Osteoblast (primary cell): ENCODE measurements around the gene HOXA11. TPM values are rescaled to one million over a fixed set of nuclear protein-coding genes. Genes with fewer than 3 reads are reported as not detected.

Source experiments
- DNase-seq: peaks from one replicate; pipeline ENCODE4 v3.0.0; 2011; ENCODE audit warnings: low spot score, mixed read lengths; ENCODE audit not compliant: insufficient read length; ENCODE audit errors: missing footprints
- H2AFZ ChIP-seq: 2 replicates; pipeline ENCODE4 v1.6.0; 2011; ENCODE audit warnings: mild to moderate bottlenecking, low read length
- H3K27ac ChIP-seq: 2 replicates; pipeline ENCODE4 v1.5.1; 2011; ENCODE audit warnings: mild to moderate bottlenecking, low read depth, low read length, moderate library complexity
- H3K27me3 ChIP-seq: 2 replicates; pipeline ENCODE4 v1.6.0; 2012; ENCODE audit warnings: mild to moderate bottlenecking, control low read depth, inconsistent platforms, low read length, moderate library complexity; ENCODE audit not compliant: insufficient read depth
- H3K36me3 ChIP-seq: 2 replicates; pipeline ENCODE4 v1.5.1; 2011; ENCODE audit warnings: mild to moderate bottlenecking, low read length, control low read depth, moderate library complexity; ENCODE audit not compliant: insufficient read depth
- H3K4me1 ChIP-seq: 2 replicates; pipeline ENCODE4 v1.5.1; 2011; ENCODE audit warnings: mild to moderate bottlenecking, low read length, control low read depth, moderate library complexity; ENCODE audit not compliant: insufficient read depth
- H3K4me2 ChIP-seq: 2 replicates; pipeline ENCODE4 v1.6.0; 2011; ENCODE audit warnings: mild to moderate bottlenecking, low read length; ENCODE audit not compliant: insufficient read depth
- H3K4me3 ChIP-seq: fragments of 200-600 bp; sonication (generic); 3 replicates; pipeline ENCODE4 v1.5.1; 2012; ENCODE audit warnings: mild to moderate bottlenecking, low read length, inconsistent platforms; ENCODE audit not compliant: insufficient read depth
- H3K79me2 ChIP-seq: 2 replicates; pipeline ENCODE4 v1.6.0; 2012; ENCODE audit warnings: mild to moderate bottlenecking, low read length, control low read depth, inconsistent platforms; ENCODE audit not compliant: insufficient read depth
- H3K9me3 ChIP-seq: 2 replicates; pipeline ENCODE4 v1.5.1; 2011; ENCODE audit warnings: low read depth, low read length, control low read depth
- H4K20me1 ChIP-seq: 2 replicates; pipeline ENCODE4 v1.6.0; 2012; ENCODE audit warnings: mild to moderate bottlenecking, low read length, control low read depth; ENCODE audit not compliant: insufficient read depth
- total RNA-seq: library from RNA; depleted of rRNA; stranded (reverse); fragments of >200 nt; gene quantifications from 2 replicates; pipeline ENCODE4 v1.2.3, GENCODE V29; 2012
- TF ChIP-seq, protein P1 (sequence below): IDR thresholded peaks from 2 replicates; pipeline ENCODE4 v1.5.1; 2011; ENCODE audit warnings: mild to moderate bottlenecking, low read depth, low read length, moderate library complexity; ENCODE audit errors: extremely low read depth

The HOXA11 gene
- total RNA-seq, 1 donor, result 15.2 TPM

GRCh38 chr7:27197137-27198042 lies 12.4 kb upstream of the HOXA11 start:
- Histone ChIP-seq H3K27me3 (peaks cover 14% of the 10 kb centered on the region), H3K4me1 (peaks cover 38% of the 10 kb centered on the region), H3K27ac (peak overlapping the region; percentile 27), H3K4me3 (peak overlapping the region; percentile 80), H3K36me3 (no peaks in the 10 kb centered on the region), H4K20me1 (peaks cover 13% of the 10 kb centered on the region), H3K79me2 (peaks cover 78% of the 10 kb centered on the region), H3K4me2 (peak overlapping the region; percentile 96), H2AFZ (peak overlapping the region; percentile 2), H3K9me3 (no peaks in the 10 kb centered on the region)
- DNase-seq, result no peak
- TF ChIP-seq, protein P1, sequence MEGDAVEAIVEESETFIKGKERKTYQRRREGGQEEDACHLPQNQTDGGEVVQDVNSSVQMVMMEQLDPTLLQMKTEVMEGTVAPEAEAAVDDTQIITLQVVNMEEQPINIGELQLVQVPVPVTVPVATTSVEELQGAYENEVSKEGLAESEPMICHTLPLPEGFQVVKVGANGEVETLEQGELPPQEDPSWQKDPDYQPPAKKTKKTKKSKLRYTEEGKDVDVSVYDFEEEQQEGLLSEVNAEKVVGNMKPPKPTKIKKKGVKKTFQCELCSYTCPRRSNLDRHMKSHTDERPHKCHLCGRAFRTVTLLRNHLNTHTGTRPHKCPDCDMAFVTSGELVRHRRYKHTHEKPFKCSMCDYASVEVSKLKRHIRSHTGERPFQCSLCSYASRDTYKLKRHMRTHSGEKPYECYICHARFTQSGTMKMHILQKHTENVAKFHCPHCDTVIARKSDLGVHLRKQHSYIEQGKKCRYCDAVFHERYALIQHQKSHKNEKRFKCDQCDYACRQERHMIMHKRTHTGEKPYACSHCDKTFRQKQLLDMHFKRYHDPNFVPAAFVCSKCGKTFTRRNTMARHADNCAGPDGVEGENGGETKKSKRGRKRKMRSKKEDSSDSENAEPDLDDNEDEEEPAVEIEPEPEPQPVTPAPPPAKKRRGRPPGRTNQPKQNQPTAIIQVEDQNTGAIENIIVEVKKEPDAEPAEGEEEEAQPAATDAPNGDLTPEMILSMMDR, result no peak

DNA sequence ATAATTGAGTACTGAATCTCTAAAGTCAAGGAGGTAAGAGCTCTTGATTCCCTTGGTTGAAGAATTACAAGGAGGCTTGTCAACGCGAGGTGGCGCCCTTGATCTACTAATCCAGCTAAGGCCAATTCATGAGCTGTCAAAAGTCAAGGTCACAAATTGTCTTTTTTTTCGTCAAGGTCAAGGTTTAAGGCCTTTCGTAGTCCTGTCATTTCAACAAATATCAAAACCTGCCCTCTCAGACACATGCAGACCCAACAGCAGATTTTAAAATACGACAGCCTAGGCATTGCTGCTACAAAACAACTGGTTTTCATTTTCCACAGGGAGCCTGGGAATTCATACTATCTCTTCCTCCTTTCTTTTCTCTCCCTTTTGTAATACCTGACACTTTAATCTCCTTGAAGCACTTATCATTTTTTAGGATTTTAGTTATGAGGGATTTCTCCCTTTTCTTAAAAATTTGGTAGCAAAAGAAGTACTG lies 11.3 kb upstream of the HOXA11 start:
- TF ChIP-seq, protein P1, result peak; percentile 81
- Histone ChIP-seq H3K4me2 (peak overlapping the region; percentile 96), H3K27me3 (peaks cover 14% of the 10 kb centered on the region)

GRCh38 chr7:27194686-27195379 lies 9.8 kb upstream of the HOXA11 start:
- Histone ChIP-seq H3K4me2 (peak overlapping the region; percentile 96), H3K36me3 (no peaks in the 10 kb centered on the region), H3K79me2 (peaks cover 93% of the 10 kb centered on the region), H3K27ac (peak overlapping the region; percentile 62), H3K4me1 (peaks cover 49% of the 10 kb centered on the region), H2AFZ (peak overlapping the region; percentile 36), H3K27me3 (peaks cover 14% of the 10 kb centered on the region), H4K20me1 (peaks cover 13% of the 10 kb centered on the region), H3K9me3 (no peaks in the 10 kb centered on the region), H3K4me3 (peak overlapping the region; percentile 72)
- TF ChIP-seq, protein P1, result no peak
- no peak for DNase-seq

More for the DNA sequence above, 11.3 kb upstream of the HOXA11 start:
- Histone ChIP-seq H3K4me1 (peaks cover 42% of the 10 kb centered on the region), H3K36me3 (no peaks in the 10 kb centered on the region), H3K27ac (no peak overlapping the region), H3K79me2 (peaks cover 84% of the 10 kb centered on the region), H3K9me3 (no peaks in the 10 kb centered on the region), H4K20me1 (peaks cover 13% of the 10 kb centered on the region), H2AFZ (no peak overlapping the region), H3K4me3 (peak overlapping the region; percentile 80)
- no peak for DNase-seq

DNA sequence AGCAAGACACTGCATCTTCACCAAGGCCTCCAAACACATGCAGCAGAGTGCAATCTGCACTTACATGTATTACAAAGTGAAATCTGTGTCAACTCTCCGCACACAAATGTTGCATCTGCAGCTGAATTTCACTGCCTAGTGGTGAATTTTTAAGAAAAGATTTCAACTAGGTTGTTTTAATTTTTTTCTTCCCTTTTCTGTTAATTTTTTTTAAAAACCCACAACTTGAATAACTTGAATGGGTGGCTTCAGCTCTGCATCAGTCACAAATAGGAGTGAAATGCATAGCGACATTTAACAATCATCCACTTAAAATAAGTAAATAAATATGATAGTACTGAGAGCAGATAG lies 8.9 kb upstream of the HOXA11 start:
- Histone ChIP-seq H3K4me1 (peaks cover 55% of the 10 kb centered on the region), H2AFZ (peak overlapping the region; percentile 71), H3K36me3 (no peaks in the 10 kb centered on the region), H3K4me2 (peak overlapping the region; percentile 96), H4K20me1 (peaks cover 13% of the 10 kb centered on the region), H3K27ac (peak overlapping the region; percentile 85), H3K9me3 (no peaks in the 10 kb centered on the region), H3K4me3 (peak overlapping the region; percentile 72), H3K79me2 (peaks cover 97% of the 10 kb centered on the region), H3K27me3 (peaks cover 12% of the 10 kb centered on the region)
- TF ChIP-seq, protein P1, result no peak
- no peak for DNase-seq
